ENCODE results near the gene RARA.

Gene RARA

GRCh38 chr17:40316571-40317344 is 7.8 kb downstream of the RARA start:
- no peak for DNase-seq (ENCODE audit: low spot score)

- DNase-seq (ENCODE audit: low spot score) = peak; percentile 55
Observed at GRCh38 chr17:40317345-40317873, 8.4 kb downstream of the RARA start.

GRCh38 chr17:40317880-40318829 is 9.2 kb downstream of the RARA start:
- peak; percentile 93 for DNase-seq (ENCODE audit: low spot score)

- no peak for DNase-seq (ENCODE audit: low spot score)
Observed at GRCh38 chr17:40318830-40319391, 9.9 kb downstream of the RARA start.

- DNase-seq (ENCODE audit: low spot score) = no peak
Observed at GRCh38 chr17:40319651-40320540, 10.9 kb downstream of the RARA start.

- DNase-seq (ENCODE audit: low spot score) = no peak
Observed at GRCh38 chr17:40320756-40321523, 12.0 kb downstream of the RARA start.

GRCh38 chr17:40321524-40321929 is 12.5 kb downstream of the RARA start:
- no peak for DNase-seq (ENCODE audit: low spot score)

GRCh38 chr17:40321961-40322357 is 13.0 kb downstream of the RARA start:
- DNase-seq (ENCODE audit: low spot score) = no peak

- DNase-seq (ENCODE audit: low spot score) = no peak
Observed at GRCh38 chr17:40322358-40323315, 13.7 kb downstream of the RARA start.

- DNase-seq (ENCODE audit: low spot score) = no peak
Observed at GRCh38 chr17:40323391-40324381, 14.7 kb downstream of the RARA start.

GRCh38 chr17:40325156-40326013 is 16.4 kb downstream of the RARA start:
- DNase-seq (ENCODE audit: low spot score) = no peak

- DNase-seq (ENCODE audit: low spot score) = no peak
Observed at GRCh38 chr17:40326014-40326831, 17.2 kb downstream of the RARA start.

GRCh38 chr17:40326832-40327199 is 17.8 kb downstream of the RARA start:
- no peak for DNase-seq (ENCODE audit: low spot score)

- DNase-seq (ENCODE audit: low spot score) = no peak
Observed at GRCh38 chr17:40327244-40327729, 18.3 kb downstream of the RARA start.

- no peak for DNase-seq (ENCODE audit: low spot score)
Observed at GRCh38 chr17:40327735-40328385, 18.9 kb downstream of the RARA start.

GRCh38 chr17:40328386-40328766 is 19.4 kb downstream of the RARA start:
- no peak for DNase-seq (ENCODE audit: low spot score)
